Measurements from ENCODE around the gene ROBO2. TPM values are rescaled to one million over a fixed set of nuclear protein-coding genes. Genes with fewer than 3 reads are reported as not detected.

ROBO2 gene
- total RNA-seq, 1 donor from 2014 or later: 42.3 TPM

GRCh38 chr3:77420336-77420735, 380.4 kb downstream of the ROBO2 start:
- DNase-seq: no peak

GRCh38 chr3:77421916-77422315, 382.0 kb downstream of the ROBO2 start:
- DNase-seq: no peak

- DNase-seq: no peak
Observed at GRCh38 chr3:77426531-77426930, 386.6 kb downstream of the ROBO2 start.

- DNase-seq: no peak
Observed at GRCh38 chr3:77427528-77427927, 387.6 kb downstream of the ROBO2 start.

- DNase-seq: no peak
Observed at GRCh38 chr3:77436908-77437307, 397.0 kb downstream of the ROBO2 start.

GRCh38 chr3:77446084-77446483, 406.2 kb downstream of the ROBO2 start:
- DNase-seq: no peak

GRCh38 chr3:77446761-77447160, 406.9 kb downstream of the ROBO2 start:
- no peak for DNase-seq

GRCh38 chr3:77449459-77450350, 409.8 kb downstream of the ROBO2 start:
- peak; percentile 26 for DNase-seq

GRCh38 chr3:77456431-77456830, 416.5 kb downstream of the ROBO2 start:
- DNase-seq: no peak

- DNase-seq: no peak
Observed at GRCh38 chr3:77456906-77457305, 417.0 kb downstream of the ROBO2 start.

- no peak for DNase-seq
Observed at GRCh38 chr3:77459926-77460325, 420.0 kb downstream of the ROBO2 start.

- no peak for DNase-seq
Observed at GRCh38 chr3:77460326-77460725, 420.4 kb downstream of the ROBO2 start.

- DNase-seq: no peak
Observed at GRCh38 chr3:77462951-77463350, 423.1 kb downstream of the ROBO2 start.

GRCh38 chr3:77464111-77464688, 424.3 kb downstream of the ROBO2 start:
- DNase-seq: no peak

- DNase-seq: no peak
Observed at GRCh38 chr3:77466562-77467115, 426.7 kb downstream of the ROBO2 start.

- DNase-seq: peak; percentile 100
Observed at GRCh38 chr3:77467702-77468625, 428.1 kb downstream of the ROBO2 start.

- no peak for DNase-seq
Observed at GRCh38 chr3:77468626-77469020, 428.7 kb downstream of the ROBO2 start.

- no peak for DNase-seq
Observed at GRCh38 chr3:77475507-77475906, 435.6 kb downstream of the ROBO2 start.

GRCh38 chr3:77479021-77479420, 439.1 kb downstream of the ROBO2 start:
- DNase-seq: no peak

GRCh38 chr3:77489216-77489615, 449.3 kb downstream of the ROBO2 start:
- DNase-seq: no peak

- DNase-seq: no peak
Observed at GRCh38 chr3:77491961-77492360, 452.1 kb downstream of the ROBO2 start.

- DNase-seq: no peak
Observed at GRCh38 chr3:77500721-77501120, 460.8 kb downstream of the ROBO2 start.
